ENCODE data around the gene FAM168A.

- TF ChIP-seq CTCF (IDR thresholded peaks at IDR 0.05; ENCODE audit: poor library complexity) (no peak), EZH2 (IDR thresholded peaks at IDR 0.05; ENCODE audit: borderline replicate concordance) (no peak)
These were observed 175.0 kb downstream of the FAM168A start for GRCh38 chr11:73422886-73423285.
